DMS114 treated with DMSO at 0.1 percent for 48 hours (cell line): Measurements from ENCODE around the gene GGCT.
"Not testable (repeated sequence)": the region's sequence is repeated elsewhere in the genome, so short reads cannot be mapped to it uniquely, and the experiment has no call there.

Experiments used
- DNase-seq: peaks from one replicate; lab custom pipeline; 2025; ENCODE audit not compliant: unreplicated experiment; lab: John Stamatoyannopoulos, UW

GGCT gene, protein sequence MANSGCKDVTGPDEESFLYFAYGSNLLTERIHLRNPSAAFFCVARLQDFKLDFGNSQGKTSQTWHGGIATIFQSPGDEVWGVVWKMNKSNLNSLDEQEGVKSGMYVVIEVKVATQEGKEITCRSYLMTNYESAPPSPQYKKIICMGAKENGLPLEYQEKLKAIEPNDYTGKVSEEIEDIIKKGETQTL

DNA sequence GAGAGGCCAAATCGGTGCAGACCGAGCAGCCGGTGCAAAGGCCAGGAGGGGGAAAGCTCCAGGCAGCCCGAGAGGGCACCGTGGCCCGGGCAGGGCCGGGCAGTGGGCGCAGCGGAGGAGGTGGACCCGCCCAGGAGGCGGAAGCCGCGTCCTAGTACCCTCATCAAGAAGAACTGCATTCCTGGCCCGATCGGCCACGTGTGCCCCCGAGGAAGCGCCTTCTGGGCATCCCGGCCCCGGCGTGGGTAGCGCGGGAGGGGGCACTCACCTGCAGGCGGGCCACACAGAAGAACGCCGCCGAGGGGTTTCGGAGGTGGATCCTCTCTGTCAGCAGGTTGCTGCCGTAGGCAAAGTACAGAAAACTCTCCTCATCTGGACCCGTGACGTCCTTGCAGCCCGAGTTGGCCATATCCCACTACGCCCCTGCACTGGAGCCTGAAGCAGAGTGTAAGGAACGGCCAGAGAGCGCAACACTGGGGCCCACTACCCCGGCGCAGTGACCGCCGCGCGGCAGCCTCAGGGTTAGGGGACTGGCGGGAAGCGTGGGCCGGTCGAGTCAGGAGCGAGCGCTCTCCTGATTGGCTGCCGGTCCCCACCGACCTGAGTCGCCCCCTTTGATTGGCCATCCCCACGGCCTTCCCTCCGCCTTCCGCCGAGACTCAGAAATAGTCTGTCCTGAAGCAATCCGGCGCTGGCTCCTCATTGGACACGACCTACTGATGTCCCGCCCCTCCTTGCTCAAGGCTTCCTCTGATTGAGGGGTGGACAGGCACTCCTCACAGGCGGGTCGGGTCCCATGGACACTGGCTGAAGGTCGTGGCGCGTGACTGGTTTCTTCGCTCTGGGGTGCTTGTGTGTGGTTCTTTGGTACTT, at the start of gene GGCT:
Gene GGCT, minus strand, starts transcription at position 529 of the 873 bp plus-strand sequence. Its CDS starts 120 bp downstream, at position 409.
- peak; percentile 97 for DNase-seq

DNA sequence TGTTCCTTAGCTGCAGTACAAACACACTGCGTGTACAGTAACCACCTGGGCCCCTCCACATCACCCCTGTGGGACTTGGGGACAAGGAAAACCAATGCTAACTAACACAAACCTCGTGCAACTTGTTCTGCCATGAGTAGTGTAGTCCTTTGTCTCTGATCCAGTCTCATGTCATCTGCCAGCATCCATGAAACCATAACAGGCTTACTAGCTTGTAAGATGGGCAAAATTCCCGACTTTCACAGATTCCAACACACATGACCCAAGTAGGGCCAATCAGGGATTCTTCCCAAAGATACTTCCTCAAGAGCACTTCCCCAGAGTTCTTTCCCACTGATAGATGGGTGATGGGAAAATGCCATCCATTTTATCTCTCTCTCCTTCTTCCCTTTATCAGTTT, 48.9 kb upstream of the GGCT start:
- DNase-seq, result no peak

DNA sequence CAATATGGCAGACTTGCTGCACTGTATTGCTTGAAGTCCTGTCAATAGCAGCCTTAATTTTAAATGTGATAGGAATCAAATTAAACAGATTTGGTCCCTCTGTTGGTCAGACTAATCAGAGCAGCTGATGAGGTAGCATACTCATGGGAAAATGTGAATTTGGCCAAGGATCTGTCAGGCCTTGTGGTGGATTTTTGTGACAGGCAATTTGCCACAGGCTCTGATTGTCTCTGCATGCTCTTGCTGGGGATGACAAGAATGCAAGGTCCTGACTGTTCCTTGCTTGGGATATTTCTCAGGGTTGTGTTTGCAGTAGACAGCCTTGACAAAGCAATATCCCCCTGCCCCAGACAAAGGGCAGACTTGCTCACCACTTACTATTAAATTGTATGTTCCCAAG, 48.5 kb upstream of the GGCT start:
- no peak for DNase-seq

DNA sequence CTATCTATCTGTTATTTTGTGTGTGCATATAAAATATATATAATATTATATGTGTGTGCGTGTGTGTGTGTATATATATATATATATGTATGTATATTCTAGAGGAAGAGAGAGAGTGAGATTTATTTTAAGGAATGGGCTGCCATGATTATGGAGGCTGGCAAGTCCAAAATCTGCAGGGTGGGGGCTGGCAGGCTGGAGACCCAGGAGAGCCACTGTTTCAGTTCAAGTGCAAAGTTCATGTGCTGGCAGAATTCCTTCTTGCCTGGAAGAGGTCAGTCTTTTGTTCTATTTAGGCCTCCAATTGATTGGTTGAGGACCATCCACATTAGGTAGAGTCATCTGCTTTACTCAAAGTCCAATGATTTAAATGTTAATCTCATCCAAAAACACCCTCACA, 47.7 kb upstream of the GGCT start:
- DNase-seq, result no peak

DNA sequence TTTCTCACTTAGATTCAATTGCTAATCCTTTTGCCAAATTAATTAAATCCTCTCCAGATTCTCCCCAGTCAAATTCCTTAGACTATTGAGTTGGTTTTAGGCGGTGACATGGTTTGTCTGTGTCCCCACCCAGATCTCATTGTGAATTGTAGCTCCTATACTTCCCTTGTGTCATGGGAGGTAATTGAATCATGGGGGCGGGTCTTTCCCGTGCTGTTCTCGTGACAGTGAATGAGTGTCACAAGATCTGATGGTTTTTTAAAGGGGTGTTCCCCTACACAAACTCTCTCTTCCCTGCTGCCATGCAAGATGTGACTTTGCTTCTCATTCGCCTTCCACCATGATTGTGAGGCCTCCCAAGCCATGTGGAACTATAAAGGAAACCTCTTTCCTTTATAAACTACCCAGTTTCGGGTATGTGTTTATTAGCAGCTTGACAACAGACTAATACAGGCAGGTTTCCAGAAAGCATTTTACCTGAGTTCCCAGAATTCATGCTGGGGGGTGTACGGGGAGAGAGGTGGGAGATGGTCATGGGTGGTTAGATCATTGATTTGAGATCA, 45.4 kb upstream of the GGCT start:
- DNase-seq, result no peak

DNA sequence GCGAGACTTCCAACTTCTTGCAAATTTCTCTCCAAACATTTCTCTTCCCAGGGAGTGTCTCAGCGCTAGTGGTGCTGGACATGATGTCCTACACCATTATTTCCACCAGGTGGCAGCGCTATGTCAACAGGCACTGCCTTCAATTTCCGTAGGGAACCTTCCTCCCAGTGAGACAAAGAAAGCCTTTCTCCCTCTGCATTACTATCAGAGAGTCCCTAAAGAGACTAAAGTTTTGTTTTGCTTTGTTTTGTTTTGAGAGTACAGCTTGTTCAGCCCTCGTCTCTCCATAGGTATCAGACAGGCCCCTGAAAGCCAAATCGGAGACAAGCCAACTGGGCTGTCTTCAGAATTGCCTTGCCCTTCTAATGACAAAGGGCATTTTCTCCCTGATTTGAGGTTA, 44.2 kb upstream of the GGCT start:
- DNase-seq, result peak; percentile 59

DNA sequence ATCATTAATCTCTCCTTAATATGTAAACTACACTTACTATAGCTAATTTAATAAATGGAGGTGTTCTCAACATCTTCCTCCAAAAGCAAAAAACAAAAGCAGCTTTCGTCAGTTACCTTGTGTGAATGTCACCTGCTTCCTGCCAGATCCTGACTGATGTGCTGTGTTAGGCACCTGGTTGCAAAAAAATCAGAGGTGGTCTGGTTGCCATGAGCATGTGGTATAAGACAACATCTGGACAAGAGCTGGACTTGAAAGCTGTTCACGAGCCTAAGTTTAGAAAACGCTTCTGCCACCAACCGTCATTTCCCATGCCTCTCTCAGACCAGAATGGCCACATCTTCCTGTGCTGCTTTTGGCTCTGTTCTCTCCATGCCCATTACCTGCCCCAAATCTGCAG, 42.0 kb upstream of the GGCT start:
- DNase-seq, result no peak

DNA sequence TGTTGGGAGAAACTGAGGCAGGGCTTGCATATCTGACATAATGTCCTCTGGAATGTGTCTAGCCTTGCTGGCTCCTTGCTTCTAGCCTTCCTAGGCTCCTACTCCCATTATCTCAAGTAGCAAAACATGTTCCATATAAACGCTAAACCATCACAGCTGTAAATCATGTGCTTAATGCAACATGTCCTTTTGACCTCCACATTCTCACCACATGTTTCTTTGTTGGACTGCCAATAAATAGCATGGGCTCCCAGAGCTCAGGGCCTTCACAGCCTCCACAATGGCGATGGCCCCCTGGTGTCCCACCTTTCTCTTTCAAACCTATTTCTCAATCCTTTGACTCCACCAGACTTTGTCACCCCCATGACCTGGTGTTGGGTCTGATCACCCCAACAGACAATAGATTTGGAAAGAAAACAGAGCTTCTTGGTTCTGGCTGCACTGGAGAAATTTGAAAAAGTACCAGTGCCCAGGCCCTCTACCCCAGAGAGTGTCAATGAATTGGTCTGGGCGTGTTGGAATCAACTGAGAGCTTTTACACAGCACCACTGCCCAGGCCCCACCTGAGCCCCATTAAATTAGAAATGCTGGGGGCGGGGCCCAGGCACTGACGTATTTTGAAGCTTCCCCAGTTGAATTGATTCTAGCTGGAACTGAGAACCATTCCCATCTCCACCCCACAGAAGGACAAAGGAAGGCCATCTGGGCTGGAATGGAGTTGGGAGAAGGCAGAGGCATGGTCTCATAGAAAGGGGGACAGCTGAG, 41.3 kb upstream of the GGCT start:
- no peak for DNase-seq

DNA sequence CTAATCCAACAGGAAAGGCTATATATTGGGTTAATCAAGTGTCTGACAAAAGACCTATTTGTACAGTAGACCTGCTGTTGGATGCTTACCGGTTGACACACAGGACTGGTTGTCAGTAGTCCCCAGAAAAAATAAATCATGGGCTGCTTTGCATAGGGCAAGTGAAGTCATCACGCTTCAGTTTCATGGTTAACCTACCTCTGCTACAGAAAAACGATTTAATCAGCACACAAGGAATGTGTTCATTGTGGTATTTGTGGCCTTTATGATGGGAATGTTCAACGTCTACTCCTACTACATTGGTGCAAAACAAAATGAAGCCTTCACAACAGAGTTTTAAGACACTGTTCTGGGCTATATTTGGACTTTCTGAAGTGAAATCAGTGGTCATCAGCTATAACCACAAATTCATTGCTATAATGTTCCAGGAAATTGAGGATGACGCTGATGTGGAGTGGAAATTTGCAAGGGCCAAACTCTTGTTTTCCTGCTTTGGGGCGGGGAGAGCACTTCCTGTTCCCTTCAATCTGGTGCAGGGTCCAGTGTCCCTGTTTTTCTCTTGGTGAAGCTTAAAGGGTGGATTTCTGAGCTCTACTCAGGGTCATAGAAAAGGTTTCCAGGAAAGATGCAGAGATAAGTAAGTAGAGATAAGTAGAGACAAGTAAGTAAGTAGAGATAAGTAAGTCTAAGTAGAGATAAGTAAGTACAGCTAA, 39.3 kb upstream of the GGCT start:
- no peak for DNase-seq

DNA sequence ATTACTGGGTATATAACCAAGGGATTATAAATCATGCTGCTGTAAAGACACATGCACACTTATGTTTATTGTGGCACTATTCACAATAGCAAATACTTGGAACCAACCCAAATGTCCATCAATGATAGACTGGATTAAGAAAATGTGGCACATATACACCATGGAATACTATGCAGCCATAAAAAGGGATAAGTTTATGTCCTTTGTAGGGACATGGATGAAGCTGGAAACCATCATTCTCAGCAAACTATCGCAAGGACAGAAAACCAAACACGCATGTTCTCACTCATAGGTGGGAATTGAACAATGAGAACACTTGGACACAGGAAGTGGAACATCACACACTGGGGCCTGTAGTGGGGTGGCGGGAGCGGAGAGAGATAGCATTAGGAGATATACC, 38.5 kb upstream of the GGCT start:
- not testable (repeated sequence) for DNase-seq

DNA sequence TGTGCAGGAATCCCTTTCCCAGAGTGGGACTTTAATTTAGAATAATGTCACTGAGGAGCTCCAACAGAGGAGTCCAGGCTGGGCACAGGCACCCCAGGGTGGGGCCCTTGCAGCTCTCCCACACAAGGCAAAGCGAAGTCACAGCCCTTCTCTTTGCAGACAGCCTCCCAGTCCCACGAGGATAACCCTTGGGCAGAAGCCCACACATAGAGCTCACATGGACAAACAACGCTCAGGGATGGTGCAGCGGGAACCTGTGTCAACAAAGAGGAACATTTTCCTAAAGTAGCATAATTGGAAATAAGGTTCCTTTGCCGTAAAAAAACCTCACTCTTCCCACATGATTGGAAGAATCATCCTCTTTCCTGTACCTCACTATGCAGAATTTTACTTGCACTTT, 29.3 kb upstream of the GGCT start:
- DNase-seq, result no peak

DNA sequence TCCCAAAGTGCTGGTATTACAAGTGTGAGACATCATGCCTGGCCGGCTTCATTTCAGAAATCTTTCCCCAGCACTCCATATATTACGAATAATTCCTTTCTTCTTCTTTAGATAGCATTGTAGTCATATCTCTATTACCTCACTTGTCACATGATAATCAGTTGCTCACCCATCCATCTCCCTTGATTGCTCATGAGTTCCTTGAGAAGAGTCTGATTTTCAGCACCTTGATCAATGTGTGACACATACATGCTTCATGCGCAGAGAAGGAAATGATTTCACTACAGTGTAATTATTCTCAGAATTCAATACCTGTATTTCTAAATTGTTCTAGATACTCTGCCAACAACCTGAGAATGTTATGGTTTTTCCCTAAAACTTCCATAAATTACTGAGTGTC, 26.7 kb upstream of the GGCT start:
- DNase-seq, result no peak

DNA sequence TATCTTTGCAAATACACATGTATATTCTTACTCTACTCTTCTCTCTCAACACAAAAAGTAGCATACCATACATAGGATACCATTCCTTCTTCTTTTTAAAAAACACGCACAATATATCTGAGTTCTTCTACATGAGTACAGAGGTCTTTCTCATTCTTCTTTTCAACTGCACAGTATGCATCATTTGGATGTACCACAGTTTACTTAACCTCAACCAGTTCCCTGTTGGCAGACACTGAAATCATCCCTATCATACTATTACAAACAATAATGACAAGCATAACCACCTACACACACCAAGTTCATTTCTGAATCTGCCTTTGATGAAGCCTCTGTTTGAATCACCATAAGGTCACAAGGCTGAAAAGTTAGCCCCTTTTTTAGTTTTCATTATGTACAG, 25.7 kb upstream of the GGCT start:
- no peak for DNase-seq

DNA sequence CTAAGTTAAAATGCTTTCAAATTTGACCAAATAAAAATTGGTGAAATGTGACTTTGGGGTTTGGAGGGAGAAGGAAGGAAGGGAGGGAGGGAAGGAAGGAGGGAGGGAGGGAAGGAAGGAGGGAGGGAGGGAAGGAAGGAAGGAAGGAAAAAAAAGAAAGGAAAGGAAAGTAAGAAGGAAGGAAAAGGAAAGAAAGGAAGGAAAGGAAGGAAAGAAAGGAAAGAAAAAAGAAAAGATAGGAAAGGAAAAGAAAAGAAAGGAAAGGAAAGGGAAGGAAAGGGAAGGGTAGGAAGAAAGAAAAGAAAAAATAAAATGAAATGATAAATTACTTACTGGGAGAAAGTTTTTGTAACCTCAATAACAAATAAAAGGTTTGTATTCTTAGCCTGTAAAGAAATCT, 24.1 kb upstream of the GGCT start:
- DNase-seq, result no peak

DNA sequence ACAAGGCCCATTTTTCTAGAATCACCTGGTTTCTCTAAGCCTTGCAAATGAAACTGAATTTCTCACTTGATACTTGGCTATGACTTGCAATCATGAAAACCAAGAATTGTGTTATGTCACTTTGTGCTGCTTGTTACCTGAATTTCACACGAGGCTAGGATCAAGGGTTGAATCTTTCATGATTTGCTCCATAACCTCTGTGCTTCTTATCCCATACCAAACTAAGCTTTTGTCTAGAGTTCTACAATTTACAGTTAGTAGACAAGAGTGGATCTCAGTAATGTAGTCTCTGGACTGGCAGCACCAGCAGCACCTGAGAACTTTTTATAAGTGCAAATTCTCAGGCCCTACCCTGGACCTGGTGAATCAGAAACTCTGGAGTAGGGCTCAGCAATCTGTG, 22.7 kb upstream of the GGCT start:
- not testable (repeated sequence) for DNase-seq

DNA sequence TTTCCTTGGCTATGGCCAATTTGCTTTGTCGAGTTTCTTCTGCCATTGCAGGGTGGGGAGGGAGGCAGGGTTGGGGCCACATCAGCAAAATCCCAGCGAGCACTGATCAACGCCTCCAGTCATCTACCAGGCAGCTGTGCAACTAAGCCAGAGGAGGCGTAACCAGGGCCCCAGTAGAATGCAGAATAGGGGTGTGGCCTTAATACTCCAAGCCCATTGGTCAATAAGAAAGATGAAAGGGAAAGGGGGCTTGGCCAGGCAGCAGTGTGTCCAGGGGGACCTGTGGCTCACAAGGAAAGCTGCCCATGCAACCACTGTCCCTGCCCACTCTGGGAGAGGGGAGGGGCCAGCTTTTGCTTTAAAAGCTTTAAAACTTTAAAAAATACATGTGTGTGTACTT, 21.5 kb upstream of the GGCT start:
- no peak for DNase-seq

DNA sequence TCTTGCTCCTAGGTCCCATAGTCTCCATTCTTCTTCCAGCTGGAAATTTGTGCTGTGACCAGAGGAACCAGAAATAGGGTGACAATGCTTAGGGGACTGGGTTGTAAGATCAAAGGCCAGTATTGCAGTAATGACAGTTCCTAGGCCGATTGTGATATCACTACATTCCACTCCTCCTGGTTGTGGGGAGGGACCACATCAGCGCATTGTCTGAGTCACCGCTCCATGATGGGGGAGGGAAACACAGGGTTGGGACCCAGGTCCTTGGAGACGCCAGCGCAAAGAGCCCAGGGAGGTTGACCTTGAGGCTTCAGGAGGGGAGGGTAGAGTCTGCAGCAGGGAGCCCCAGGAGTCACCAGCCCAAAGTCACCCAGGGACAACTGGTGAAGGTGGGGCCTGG, 20.8 kb upstream of the GGCT start:
- no peak for DNase-seq

DNA sequence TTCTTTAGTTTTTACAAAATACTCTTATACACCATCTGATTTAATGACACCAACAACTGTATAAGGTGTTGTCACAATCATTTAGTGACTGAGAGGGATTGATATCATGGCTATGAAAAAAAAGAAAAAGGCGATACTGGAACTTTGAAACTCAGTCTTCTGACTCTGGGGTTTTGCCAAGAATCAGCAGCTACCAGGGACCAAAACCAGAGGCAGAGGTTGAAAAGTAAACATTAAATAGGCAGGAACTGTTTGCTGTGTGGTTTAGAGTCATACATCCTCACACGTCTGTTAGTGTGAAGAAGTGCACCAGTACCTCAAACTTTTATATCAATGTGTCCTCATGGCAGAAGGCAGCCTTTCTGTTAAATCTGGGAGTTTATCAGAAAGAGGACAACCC, 19.9 kb upstream of the GGCT start:
- DNase-seq, result no peak

DNA sequence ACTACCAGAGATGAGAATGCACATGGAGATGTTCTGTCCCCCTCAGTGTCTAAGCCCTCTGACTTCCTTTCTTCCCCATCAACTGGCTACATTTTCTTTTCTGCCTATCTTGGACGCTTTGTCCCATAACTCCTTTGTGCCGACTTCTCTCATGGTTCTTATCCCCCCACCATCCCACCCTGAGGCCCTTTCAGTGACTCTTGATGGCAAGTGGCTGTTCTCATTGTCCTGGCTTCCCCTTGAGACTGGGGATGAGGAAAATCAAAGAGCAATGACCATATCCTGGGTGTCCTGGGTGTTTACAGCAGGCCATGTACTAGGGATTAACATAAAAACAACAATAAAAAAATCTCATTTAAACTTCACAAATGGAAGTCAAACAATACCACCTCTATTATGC, 18.8 kb upstream of the GGCT start:
- DNase-seq, result no peak

DNA sequence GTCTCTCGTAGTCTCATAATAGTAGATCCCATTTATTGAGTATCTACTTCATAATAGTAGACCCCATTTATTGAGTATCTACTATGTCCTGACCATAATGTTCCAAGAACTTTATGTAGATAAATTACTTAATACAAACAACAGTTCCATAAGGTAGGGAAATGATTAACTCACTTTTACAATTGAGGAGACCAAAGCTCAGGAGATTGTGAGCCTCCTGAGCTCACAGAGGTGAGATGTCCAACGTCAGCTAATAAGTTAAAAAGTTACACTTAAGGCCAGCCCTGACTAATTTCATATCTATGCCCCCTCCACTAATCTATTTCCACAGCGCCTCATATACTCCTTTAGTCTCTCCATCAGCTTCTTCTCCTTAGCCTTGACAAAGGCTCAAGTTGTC, 17.5 kb upstream of the GGCT start:
- DNase-seq, result no peak

DNA sequence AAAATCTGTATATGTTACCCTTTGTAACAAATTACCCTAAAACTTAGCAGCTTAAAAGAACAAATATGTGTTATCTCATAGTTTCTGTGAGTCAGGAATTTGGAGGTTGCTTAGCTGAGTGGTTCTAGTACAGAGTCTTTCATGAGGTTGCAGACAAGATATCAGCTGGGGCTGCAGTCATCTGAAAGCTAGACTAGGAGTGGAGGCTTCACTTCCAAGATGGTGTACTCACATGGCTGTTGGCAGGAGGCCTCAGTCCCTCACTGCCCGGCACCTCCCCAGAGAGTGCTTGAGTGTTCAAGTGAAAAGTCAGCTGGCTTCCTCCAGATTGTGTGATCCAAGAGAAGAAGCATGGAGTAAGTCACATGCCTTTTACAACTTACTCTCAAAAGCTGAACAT, 16.9 kb upstream of the GGCT start:
- DNase-seq, result no peak
